GM21717 (cell line): ENCODE results near the gene DSCAML1.

ENCODE experiments used
- ATAC-seq: cut with Tn5 transposase; IDR thresholded peaks from one replicate; pipeline ENCODE4 v1.9.1; 2021; ENCODE audit warnings: mild to moderate bottlenecking, moderate library complexity; ENCODE audit not compliant: unreplicated experiment

DSCAML1 gene

GRCh38 chr11:117481885-117482284, 315.1 kb downstream of the DSCAML1 start:
- ATAC-seq, result no peak

- ATAC-seq, result no peak
These were observed 316.0 kb downstream of the DSCAML1 start for GRCh38 chr11:117481036-117481435.

GRCh38 chr11:117480221-117480620, 316.8 kb downstream of the DSCAML1 start:
- no peak for ATAC-seq

DNA sequence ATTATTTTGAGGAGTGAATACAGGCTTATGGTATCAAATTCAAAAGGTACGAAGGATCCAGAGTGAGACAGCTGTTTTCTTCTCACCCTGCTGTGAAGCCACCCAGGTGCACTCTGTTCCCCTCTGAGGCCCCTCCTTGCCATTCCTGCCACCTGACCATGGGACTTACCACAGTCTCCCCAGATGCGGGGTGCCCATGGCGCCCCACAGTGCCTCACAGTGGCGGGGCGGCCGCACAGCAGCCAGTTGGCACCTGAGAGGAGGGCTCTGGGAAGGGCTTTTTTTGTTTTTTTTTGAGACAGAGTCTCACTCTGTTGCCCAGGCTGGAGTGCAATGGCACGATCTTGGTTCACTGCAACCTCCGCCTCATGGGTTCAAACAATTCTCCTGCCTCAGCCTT, 317.6 kb downstream of the DSCAML1 start:
- ATAC-seq, result no peak

DNA sequence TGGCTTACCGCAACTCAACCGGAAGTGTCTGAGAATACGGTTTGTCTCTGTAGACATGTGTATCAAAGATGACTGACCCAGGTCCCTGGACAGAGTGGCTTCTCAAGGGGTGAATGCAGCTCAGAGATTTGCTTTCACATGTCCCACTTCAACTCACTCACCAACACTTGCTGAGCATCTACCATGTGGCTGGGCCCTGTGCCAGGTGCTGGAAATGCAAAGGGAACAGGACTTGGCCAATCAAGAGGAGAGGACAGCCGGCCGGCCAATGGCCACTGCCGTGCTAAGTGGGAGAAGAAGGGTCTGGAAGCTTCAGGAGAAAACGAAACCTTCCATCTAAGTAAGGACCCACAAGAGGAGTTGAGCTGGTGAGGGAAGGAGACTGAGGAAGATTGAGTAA, 318.1 kb downstream of the DSCAML1 start:
- ATAC-seq, result no peak

DNA sequence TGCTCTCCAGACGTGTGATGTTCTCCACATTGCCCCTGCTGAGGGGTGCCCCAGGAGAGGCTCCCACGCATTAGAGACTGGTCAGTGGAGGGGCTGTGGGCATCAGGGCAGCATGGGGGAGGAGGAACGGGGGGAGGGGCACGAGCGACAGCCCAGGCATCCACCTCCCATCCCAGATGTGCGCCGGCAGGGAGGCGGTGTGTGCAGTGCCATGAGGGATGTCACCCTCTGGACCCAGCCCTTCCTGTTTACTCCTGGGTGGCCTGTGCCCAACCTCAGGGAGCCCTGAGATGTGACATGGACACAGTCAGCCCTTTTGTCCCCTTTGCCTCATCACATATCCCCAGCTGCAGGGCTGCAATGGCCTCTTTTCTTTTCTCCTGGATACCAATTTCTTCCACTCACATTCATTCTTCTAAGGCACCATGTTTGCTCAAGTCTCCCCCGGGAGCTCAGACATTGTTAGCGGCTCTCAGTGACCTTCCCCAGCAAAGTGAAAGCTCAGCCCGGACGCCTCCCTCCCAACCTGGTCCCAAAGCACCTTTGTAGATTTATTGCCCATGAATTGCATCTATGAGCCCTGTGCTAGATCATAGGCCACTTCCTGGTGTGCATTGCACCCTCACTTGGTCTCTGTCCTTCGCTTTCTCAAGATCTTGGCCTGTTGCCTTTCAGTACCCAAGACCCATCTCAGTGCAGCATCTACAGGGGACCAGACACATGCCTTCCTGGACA, 318.7 kb downstream of the DSCAML1 start:
- ATAC-seq, result no peak

- no peak for ATAC-seq
These were observed 319.3 kb downstream of the DSCAML1 start for GRCh38 chr11:117477721-117478120.

- no peak for ATAC-seq
These were observed 320.4 kb downstream of the DSCAML1 start for GRCh38 chr11:117476531-117477142.

- ATAC-seq, result no peak
These were observed 321.1 kb downstream of the DSCAML1 start for GRCh38 chr11:117475716-117476530.

DNA sequence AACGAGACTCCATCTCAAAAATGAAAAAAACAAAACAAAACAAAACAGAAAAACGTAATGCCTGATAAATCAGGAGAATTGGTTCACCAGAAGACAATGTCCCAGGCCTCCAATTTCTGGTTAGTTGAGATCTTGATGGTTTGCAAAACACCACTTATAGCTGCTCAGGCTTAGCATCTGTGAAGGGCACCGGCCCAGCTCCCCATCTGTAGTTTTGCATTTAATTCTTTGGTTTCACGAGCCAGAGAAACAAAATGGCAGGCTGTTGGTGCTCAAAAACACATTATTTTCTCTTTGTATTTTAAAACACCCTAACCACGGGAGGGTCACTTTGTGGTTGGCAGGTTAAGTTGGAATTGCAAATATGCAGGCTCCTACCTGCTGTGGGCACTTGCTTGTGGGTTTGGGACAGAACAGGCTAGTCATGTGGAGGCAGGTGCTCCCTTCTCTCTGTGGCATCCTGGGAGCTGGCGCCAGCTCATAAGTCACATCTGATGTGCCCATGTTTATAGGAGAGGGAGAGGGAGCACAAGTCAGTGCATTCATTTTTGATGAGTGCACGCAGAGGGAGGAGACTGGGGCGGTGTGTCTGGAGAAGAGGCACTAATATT, 323.4 kb downstream of the DSCAML1 start:
- no peak for ATAC-seq

DNA sequence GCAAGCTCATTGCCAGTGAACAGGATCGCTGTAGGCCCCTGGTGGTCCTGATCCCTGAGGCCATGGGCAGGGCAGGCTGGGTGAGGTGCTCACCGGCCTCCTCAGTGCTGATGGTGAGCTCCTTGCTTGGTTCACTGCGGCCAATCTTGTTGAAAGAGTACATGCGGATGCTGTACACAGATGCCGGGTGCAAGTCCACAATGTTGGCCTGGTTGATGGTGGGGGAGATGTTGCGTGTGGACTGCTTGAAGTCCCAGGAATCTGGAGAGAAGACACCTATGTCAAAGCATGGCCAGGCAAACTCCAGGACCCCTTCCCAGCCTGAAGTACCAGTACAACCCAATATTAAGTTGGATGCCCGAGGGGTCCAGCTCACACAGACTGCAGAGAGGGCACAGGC, 325.2 kb downstream of the DSCAML1 start:
- ATAC-seq, result no peak

DNA sequence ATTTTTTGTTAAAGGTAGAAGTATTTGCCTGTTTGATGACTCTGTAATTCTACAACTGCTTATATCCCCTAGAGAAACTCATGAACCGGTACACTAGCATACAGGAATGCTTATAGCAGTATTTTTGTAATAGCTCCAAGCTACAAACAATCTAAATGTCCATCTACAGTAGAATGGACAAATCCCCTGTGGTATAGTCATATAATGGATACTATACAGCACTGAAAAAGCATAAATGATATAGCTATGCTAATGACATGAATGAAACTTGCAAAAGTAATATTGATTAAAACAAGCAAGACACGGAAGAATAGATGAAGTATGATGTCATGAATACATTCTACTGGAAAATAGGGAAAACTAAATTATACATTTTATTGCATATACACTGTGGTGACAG, 326.4 kb downstream of the DSCAML1 start:
- ATAC-seq, result no peak

- no peak for ATAC-seq
These were observed 328.1 kb downstream of the DSCAML1 start for GRCh38 chr11:117468888-117469287.

GRCh38 chr11:117467770-117468169, 329.2 kb downstream of the DSCAML1 start:
- ATAC-seq, result no peak

- no peak for ATAC-seq
These were observed 330.1 kb downstream of the DSCAML1 start for GRCh38 chr11:117466966-117467365.

GRCh38 chr11:117465236-117465997, 331.6 kb downstream of the DSCAML1 start:
- ATAC-seq, result no peak

GRCh38 chr11:117464778-117465177, 332.2 kb downstream of the DSCAML1 start:
- no peak for ATAC-seq

GRCh38 chr11:117462864-117463247, 334.2 kb downstream of the DSCAML1 start:
- no peak for ATAC-seq

DNA sequence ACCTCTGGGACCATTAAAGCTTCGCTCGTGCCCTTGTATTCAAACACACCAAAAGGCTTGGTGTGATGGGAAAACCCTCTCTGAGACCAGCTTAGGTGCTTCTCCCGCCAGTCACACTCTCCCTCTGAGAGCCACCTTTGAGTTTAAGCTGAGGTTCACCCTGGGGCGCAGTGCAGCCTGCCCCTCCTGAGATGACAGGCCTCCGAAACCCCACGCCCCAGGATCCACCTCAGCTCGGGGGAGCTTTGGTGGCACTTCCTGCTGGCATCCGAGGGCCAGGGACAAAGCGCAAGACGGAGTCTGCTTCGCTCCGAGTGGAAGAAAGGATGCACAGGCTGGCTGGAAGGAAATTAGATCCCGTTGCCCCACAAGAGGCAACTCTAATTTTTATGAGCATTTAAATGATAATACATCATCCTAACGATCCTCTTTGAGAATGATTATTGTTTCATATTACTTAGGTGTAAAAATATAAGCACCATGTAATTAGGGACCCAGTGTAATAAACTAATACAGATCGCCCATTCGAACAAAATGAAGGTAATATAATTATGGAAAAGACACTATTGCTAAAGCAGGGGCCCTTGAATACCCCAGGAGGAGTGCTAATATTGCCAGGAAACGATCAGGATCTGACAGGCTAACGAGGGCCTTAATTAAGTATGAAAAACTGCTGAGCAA, 334.7 kb downstream of the DSCAML1 start:
- ATAC-seq, result no peak
